ENCODE measurements around the gene TTC34. TPM values are rescaled to one million over a fixed set of nuclear protein-coding genes. Genes with fewer than 3 reads are reported as not detected.
A peak's percentile ranks its signal among the peaks of the same experiment; 100 is the strongest.

Gene TTC34
- total and polyA plus RNA-seq, 7 donors = 0.01 to 0.15 (median 0.04) TPM

- H3K27ac ChIP-seq = no peak overlapping the region
- H3K4me1 ChIP-seq = no peaks in the 10 kb centered on the region
- DNase-seq (peak in 1 of 2 donors; percentile 58), ATAC-seq (no peak)
- H3K27me3 ChIP-seq (ENCODE audit: insufficient read depth in 3 of 3, low read length in 2 of 3) = peaks cover 0 to 28% (median 3%) of the 10 kb centered on the region in 3 donors
- H3K36me3 ChIP-seq (ENCODE audit: insufficient read depth in 1 of 2, low read depth in 1 of 2) = no peaks in the 10 kb centered on the region
- no peak overlapping the region for H3K4me3 ChIP-seq
- intact Hi-C loops (cut with DNase I) = no loop called here
- WGBS, 3 donors = 78 to 88% (median 86%) methylated on average over 12 to 17 of the region's 17 CpGs
- H3K9me3 ChIP-seq = no peaks in the 10 kb centered on the region
- TF ChIP-seq, protein P1, sequence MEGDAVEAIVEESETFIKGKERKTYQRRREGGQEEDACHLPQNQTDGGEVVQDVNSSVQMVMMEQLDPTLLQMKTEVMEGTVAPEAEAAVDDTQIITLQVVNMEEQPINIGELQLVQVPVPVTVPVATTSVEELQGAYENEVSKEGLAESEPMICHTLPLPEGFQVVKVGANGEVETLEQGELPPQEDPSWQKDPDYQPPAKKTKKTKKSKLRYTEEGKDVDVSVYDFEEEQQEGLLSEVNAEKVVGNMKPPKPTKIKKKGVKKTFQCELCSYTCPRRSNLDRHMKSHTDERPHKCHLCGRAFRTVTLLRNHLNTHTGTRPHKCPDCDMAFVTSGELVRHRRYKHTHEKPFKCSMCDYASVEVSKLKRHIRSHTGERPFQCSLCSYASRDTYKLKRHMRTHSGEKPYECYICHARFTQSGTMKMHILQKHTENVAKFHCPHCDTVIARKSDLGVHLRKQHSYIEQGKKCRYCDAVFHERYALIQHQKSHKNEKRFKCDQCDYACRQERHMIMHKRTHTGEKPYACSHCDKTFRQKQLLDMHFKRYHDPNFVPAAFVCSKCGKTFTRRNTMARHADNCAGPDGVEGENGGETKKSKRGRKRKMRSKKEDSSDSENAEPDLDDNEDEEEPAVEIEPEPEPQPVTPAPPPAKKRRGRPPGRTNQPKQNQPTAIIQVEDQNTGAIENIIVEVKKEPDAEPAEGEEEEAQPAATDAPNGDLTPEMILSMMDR (IDR thresholded peaks at IDR 0.05) = no peak
Measured at GRCh38 chr1:2594641-2595131, 206.8 kb downstream of the TTC34 start.

- Histone ChIP-seq H3K9me3 (no peaks in the 10 kb centered on the region), H3K4me1 (no peaks in the 10 kb centered on the region), H3K36me3 (ENCODE audit: insufficient read depth in 1 of 2, low read depth in 1 of 2) (no peaks in the 10 kb centered on the region), H3K27ac (no peak overlapping the region), H3K27me3 (ENCODE audit: insufficient read depth in 3 of 3, low read length in 2 of 3) (peaks cover 0 to 28% (median 3%) of the 10 kb centered on the region in 3 donors), H3K4me3 (peak overlapping the region; percentile 32)
- ATAC-seq = peak in 1 of 4 donors; percentile 37
- TF ChIP-seq, protein P1 (IDR thresholded peaks at IDR 0.05) = no peak
- DNase-seq = peak; percentile 51 to 62
- intact Hi-C loops (cut with DNase I) = no loop called here
- 29 to 36% (median 34%) methylated on average over 20 of the region's 20 CpGs for WGBS, 3 donors
Measured at GRCh38 chr1:2594001-2594640, 207.4 kb downstream of the TTC34 start.

GRCh38 chr1:2593251-2593878, 208.1 kb downstream of the TTC34 start:
- DNase-seq = no peak
- TF ChIP-seq, protein P1 (IDR thresholded peaks at IDR 0.05) = no peak
- 51 to 52% (median 52%) methylated on average over 25 to 26 of the region's 26 CpGs for WGBS, 3 donors
- H3K4me1 ChIP-seq = no peaks in the 10 kb centered on the region
- no peak for ATAC-seq
- H3K9me3 ChIP-seq = no peaks in the 10 kb centered on the region
- no peaks in the 10 kb centered on the region for H3K36me3 ChIP-seq (ENCODE audit: insufficient read depth in 1 of 2, low read depth in 1 of 2)
- no peak overlapping the region for H3K27ac ChIP-seq
- H3K4me3 ChIP-seq = no peak overlapping the region
- H3K27me3 ChIP-seq (ENCODE audit: insufficient read depth in 3 of 3, low read length in 2 of 3) = peaks cover 0 to 28% (median 3%) of the 10 kb centered on the region in 3 donors
- intact Hi-C loops (cut with DNase I) = no loop called here

- 66 to 73% (median 69%) methylated on average over 15 of the region's 15 CpGs for WGBS, 3 donors
- H3K4me1 ChIP-seq = no peaks in the 10 kb centered on the region
- H3K27ac ChIP-seq = no peak overlapping the region
- ATAC-seq (no peak), DNase-seq (no peak)
- no peak overlapping the region for H3K4me3 ChIP-seq
- intact Hi-C loops (cut with DNase I) = no loop called here
- H3K9me3 ChIP-seq = no peaks in the 10 kb centered on the region
- H3K36me3 ChIP-seq (ENCODE audit: insufficient read depth in 1 of 2, low read depth in 1 of 2) = no peaks in the 10 kb centered on the region
- peaks cover 0 to 28% (median 3%) of the 10 kb centered on the region in 3 donors for H3K27me3 ChIP-seq (ENCODE audit: insufficient read depth in 3 of 3, low read length in 2 of 3)
- TF ChIP-seq, protein P1 (IDR thresholded peaks at IDR 0.05) = no peak
Measured at GRCh38 chr1:2592672-2593071, 208.8 kb downstream of the TTC34 start.
